GM12878 (cell line): ENCODE measurements around the gene WFS1.

Source experiments
- CEBPB ChIP-seq, 2 experiments: fragments of 150-350 bp in 1 of 2; IDR thresholded peaks; 2 replicates each; pipeline ENCODE4 v1.6.1; 2012 to 2014; ENCODE audit warnings: low read depth in 2 of 2, low read length in 2 of 2, borderline replicate concordance in 1 of 2, inconsistent platforms in 1 of 2
- CTCF ChIP-seq, 3 experiments: IDR thresholded peaks in 2 of 3; conservative IDR thresholded peaks in 1 of 3; 2 replicates each; pipeline ENCODE4 v1.5.1; 2011; ENCODE audit warnings: low read depth in 3 of 3, low read length in 3 of 3, mild to moderate bottlenecking in 3 of 3, control low read depth in 2 of 3, moderate library complexity in 2 of 3, inconsistent platforms in 1 of 3, mixed read lengths in 1 of 3; ENCODE audit not compliant: control insufficient read depth in 2 of 3, insufficient read depth in 1 of 3; ENCODE audit errors: extremely low read depth in 1 of 3
- MAX ChIP-seq: IDR thresholded peaks from 2 replicates; pipeline ENCODE4 v1.6.1; 2012; ENCODE audit warnings: low read depth, low read length, improper control_type of control experiment

GRCh38 chr4:6278801-6279197 lies 9.1 kb downstream of the WFS1 start:
- no peak for TF ChIP-seq MAX
- TF ChIP-seq CEBPB (IDR thresholded peaks at IDR 0.05; ENCODE audit: borderline replicate concordance in 1 of 2, low read depth in 2 of 2, low read length in 2 of 2) = no peak
- TF ChIP-seq CTCF (IDR thresholded peaks at IDR 0.05 in 2 of 3, conservative IDR thresholded peaks at IDR 0.05 in 1 of 3; ENCODE audit: control insufficient read depth in 2 of 3, extremely low read depth in 1 of 3, insufficient read depth in 1 of 3, low read depth in 3 of 3, low read length in 3 of 3) = no peak
